ENCODE measurements around the gene MARF1. TPM values are rescaled to one million over a fixed set of nuclear protein-coding genes. Genes with fewer than 3 reads are reported as not detected.
"Not testable (repeated sequence)": the region's sequence is repeated elsewhere in the genome, so short reads cannot be mapped to it uniquely, and the experiment has no call there.

MARF1 gene
- total RNA-seq, 1 donor from 2014 or later = 52.7 TPM

DNA sequence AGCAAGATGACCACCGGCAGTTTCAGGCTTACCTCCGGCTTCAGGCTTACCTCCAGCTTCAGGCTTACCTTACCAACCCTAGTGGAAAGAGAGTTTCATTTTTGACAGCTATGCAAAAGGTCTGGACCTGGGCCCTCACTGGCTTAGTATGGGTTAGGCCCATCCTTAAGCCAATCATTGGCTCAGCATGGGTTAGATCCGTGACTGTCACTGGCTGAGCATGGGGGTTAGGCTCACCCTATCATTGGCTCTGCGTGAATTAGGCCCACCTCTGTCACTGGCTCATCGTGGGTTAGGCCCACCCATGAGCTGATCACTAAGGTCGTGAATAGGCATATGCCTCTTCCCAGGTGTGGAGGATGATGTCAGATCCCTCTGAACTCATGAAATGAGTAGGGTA is 15.2 kb upstream of the MARF1 start:
- no peak for DNase-seq (ENCODE audit: low read depth, low spot score)
- Mint-ChIP-seq H3K27ac (ENCODE audit: unreplicated experiment) (no peak overlapping the region), H3K4me3 (no peak overlapping the region), H3K27me3 (ENCODE audit: low read depth) (no peaks in the 10 kb centered on the region), H3K4me1 (peaks cover 9% of the 10 kb centered on the region), H3K36me3 (ENCODE audit: low read depth) (no peaks in the 10 kb centered on the region), H3K9me3 (no peaks in the 10 kb centered on the region)
- TF ChIP-seq, protein P1, sequence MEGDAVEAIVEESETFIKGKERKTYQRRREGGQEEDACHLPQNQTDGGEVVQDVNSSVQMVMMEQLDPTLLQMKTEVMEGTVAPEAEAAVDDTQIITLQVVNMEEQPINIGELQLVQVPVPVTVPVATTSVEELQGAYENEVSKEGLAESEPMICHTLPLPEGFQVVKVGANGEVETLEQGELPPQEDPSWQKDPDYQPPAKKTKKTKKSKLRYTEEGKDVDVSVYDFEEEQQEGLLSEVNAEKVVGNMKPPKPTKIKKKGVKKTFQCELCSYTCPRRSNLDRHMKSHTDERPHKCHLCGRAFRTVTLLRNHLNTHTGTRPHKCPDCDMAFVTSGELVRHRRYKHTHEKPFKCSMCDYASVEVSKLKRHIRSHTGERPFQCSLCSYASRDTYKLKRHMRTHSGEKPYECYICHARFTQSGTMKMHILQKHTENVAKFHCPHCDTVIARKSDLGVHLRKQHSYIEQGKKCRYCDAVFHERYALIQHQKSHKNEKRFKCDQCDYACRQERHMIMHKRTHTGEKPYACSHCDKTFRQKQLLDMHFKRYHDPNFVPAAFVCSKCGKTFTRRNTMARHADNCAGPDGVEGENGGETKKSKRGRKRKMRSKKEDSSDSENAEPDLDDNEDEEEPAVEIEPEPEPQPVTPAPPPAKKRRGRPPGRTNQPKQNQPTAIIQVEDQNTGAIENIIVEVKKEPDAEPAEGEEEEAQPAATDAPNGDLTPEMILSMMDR (conservative IDR thresholded peaks at IDR 0.05) = no peak

DNA sequence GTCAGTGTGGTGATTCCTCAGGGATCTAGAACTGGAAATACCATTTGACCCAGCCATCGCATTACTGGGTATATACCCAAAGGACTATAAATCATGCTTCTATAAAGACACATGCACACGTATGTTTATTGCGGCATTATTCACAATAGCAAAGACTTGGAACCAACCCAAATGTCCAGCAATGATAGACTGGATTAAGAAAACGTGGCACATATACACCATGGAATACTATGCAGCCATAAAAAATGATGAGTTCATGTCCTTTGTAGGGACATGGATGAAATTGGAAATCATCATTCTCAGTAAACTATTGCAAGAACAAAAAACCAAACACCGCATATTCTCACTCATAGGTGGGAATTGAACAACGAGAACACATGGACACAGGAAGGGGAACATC is 12.6 kb upstream of the MARF1 start:
- H3K27me3 Mint-ChIP-seq (ENCODE audit: low read depth); H3K27ac Mint-ChIP-seq (ENCODE audit: unreplicated experiment); H3K4me3 Mint-ChIP-seq; DNase-seq (ENCODE audit: low read depth, low spot score); H3K9me3 Mint-ChIP-seq; H3K36me3 Mint-ChIP-seq (ENCODE audit: low read depth): not testable (repeated sequence)
- peaks cover 17% of the 10 kb centered on the region for H3K4me1 Mint-ChIP-seq

DNA sequence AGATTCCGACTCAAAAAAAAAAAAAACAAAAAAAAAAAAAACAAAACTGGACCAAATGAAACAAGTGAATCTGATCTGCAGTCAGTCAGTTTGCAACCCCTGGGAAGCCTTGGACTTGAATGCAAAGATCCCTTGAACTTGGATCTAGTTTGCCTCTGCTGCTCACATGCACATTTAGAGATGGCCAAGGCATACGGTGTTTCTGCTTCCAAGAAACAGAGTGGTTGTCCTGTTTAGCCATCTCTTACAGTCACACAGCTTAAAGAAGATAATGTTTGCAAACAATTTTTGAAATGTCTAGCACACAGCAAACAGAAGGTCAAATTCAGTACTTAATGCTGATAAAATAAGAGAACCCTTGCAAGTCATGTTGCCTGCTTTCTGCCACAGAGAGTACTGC is 11.6 kb upstream of the MARF1 start:
- H3K27ac Mint-ChIP-seq (ENCODE audit: unreplicated experiment) = no peak overlapping the region
- H3K9me3 Mint-ChIP-seq = no peaks in the 10 kb centered on the region
- H3K27me3 Mint-ChIP-seq (ENCODE audit: low read depth) = no peaks in the 10 kb centered on the region

DNA sequence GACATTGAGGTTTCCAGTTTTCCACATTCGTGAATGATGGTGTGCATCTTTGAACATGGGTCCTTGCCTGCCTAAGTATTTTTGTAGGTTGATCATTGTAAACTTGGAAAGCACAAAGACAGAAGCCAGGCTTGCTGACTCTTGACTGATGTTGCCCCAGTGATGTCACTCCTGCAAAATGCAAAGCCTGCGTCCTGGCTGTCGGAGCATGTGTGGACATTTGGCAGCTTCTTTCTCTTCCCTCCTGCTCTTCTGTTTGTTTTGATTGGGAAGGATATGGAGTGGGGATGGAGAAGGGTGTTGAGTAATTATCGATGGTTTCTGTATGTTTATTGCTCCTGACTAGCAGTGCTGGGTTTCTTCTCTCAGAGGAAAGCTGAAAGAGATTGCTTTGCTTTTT is 10.3 kb upstream of the MARF1 start:
- Mint-ChIP-seq H3K4me3 (peak overlapping the region; percentile 68), H3K36me3 (ENCODE audit: low read depth) (no peaks in the 10 kb centered on the region), H3K9me3 (no peaks in the 10 kb centered on the region), H3K4me1 (peaks cover 22% of the 10 kb centered on the region), H3K27me3 (ENCODE audit: low read depth) (no peaks in the 10 kb centered on the region), H3K27ac (ENCODE audit: unreplicated experiment) (no peak overlapping the region)
- DNase-seq (ENCODE audit: low read depth, low spot score) = no peak
- TF ChIP-seq, protein P1 (conservative IDR thresholded peaks at IDR 0.05) = no peak

More for the DNA sequence above, 11.6 kb upstream of the MARF1 start:
- no peaks in the 10 kb centered on the region for H3K36me3 Mint-ChIP-seq (ENCODE audit: low read depth)
- TF ChIP-seq, protein P1 (conservative IDR thresholded peaks at IDR 0.05) = no peak
- no peak overlapping the region for H3K4me3 Mint-ChIP-seq
- no peak for DNase-seq (ENCODE audit: low read depth, low spot score)
- peaks cover 19% of the 10 kb centered on the region for H3K4me1 Mint-ChIP-seq

DNA sequence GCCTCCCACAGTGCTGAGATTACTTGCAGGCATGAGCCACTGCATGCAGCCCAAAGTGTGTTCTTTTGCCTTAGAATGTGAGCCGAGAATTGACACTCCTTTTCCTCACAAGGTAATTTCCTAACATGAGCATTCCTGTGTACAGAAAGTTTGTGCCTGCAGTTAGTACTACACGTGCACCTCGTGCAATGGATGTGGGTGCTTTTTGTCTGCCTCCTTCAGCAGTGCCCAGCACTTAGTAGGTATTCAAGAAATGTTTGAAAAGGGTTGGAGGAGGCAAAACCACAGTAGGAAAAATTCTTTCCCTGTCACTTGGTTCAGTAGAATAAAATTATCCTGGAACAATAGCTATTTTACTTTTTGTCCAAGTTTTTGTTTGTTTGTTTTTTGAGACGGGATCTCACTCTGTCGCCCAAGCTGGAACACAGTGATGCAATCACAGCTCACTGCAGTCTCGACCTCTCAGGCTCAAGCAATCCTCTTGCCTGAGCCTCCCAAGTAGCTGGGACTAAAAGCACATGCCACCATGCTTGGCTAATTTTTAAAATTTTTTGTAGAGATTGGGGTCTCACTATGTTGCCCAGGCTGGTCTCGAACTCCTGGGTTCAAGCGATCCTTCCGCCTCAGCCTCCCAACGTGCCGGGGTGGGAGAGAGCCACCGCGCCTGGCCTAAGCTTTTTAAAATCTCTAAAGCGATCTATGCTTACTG is 9.5 kb upstream of the MARF1 start:
- TF ChIP-seq, protein P1 (conservative IDR thresholded peaks at IDR 0.05) = no peak
- Mint-ChIP-seq H3K9me3 (no peaks in the 10 kb centered on the region), H3K4me3 (peak overlapping the region; percentile 68), H3K4me1 (peaks cover 22% of the 10 kb centered on the region), H3K27ac (ENCODE audit: unreplicated experiment) (no peak overlapping the region), H3K27me3 (ENCODE audit: low read depth) (no peaks in the 10 kb centered on the region), H3K36me3 (ENCODE audit: low read depth) (no peaks in the 10 kb centered on the region)
- no peak for DNase-seq (ENCODE audit: low read depth, low spot score)

DNA sequence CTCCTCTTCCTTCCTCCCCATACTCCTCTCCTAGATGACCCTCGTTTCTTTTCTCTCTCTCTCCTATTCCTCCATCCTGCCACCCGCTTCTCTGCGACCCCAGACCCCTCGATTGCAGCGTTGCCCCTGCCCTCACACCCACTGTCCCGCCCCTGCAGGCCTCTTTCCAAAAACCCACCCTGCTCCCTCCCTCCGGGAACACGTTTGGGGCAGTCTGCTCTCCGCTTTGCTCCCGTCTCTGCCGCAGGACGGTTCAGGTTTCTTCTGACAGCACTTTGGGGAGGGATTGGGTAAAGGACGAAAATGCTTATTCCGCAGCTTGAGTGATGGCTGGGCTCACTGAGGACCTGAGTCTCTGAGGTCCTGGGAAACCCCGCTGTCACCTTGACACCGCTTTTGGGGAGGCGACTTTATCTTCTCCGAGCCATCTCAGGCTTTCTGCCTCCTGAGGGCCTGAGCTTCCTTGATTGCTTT is 7.8 kb upstream of the MARF1 start:
- peak; percentile 7 for DNase-seq (ENCODE audit: low read depth, low spot score)
- no peaks in the 10 kb centered on the region for H3K9me3 Mint-ChIP-seq
- H3K4me3 Mint-ChIP-seq = peak overlapping the region; percentile 98

More for the DNA sequence above, 7.8 kb upstream of the MARF1 start:
- Mint-ChIP-seq H3K27me3 (ENCODE audit: low read depth) (no peaks in the 10 kb centered on the region), H3K36me3 (ENCODE audit: low read depth) (no peaks in the 10 kb centered on the region), H3K4me1 (peaks cover 22% of the 10 kb centered on the region), H3K27ac (ENCODE audit: unreplicated experiment) (peak overlapping the region; percentile 98)
- TF ChIP-seq, protein P1 (conservative IDR thresholded peaks at IDR 0.05) = no peak
